Astrocyte (in vitro differentiated cells and primary cell): ENCODE measurements around the gene MAGEA12.
"Not testable (repeated sequence)": the region's sequence is repeated elsewhere in the genome, so short reads cannot be mapped to it uniquely, and the experiment has no call there.

Source experiments
- CTCF ChIP-seq: IDR thresholded peaks from 2 replicates; pipeline ENCODE4 v1.5.1; 2011; ENCODE audit warnings: low read depth, mild to moderate bottlenecking, inconsistent platforms, low read length, moderate library complexity; ENCODE audit not compliant: insufficient read depth
- EZH2 ChIP-seq: IDR thresholded peaks from 2 replicates; pipeline ENCODE4 v1.6.1; 2012; ENCODE audit warnings: mild to moderate bottlenecking, low read length, inconsistent platforms; ENCODE audit not compliant: insufficient read depth

DNA sequence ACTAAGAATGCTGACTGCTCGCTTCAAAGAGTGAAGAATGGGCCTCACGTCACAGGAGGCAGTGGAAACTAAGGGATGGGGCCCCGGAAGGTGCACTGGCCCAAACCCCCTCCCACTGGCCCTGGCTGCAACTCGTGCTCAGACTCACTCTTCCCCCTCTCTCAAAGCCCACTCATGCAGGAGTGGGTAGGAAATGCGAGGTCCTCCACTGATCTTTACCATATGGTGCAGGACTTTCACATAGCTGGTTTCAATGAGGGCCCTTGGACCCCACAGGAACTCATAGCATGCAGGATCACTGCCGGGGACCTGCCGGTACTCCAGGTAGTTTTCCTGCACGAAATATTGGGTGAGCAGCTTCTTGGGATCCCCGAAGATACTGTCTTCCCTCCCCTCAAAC lies 33.0 kb downstream of the MAGEA12 start:
- TF ChIP-seq CTCF, EZH2: not testable (repeated sequence)
